ENCODE measurements around the gene SP6.

SP6 gene

GRCh38 chr17:47888293-47888692 lies 37.3 kb upstream of the SP6 start:
- in situ Hi-C loops (cut with HindIII; ENCODE audit: low pct_ligation_motif_present, low sequenced_read_pairs): no loop called here
- H3K27me3 ChIP-seq (replicated peaks): peaks cover 2% of the 10 kb centered on the region
- no peak overlapping the region for H3K27ac ChIP-seq
- H3K4me3 ChIP-seq (ENCODE audit: low read depth, low read length): no peak overlapping the region
- no peaks in the 10 kb centered on the region for H3K36me3 ChIP-seq (replicated peaks)
- no peak for TF ChIP-seq CTCF (IDR thresholded peaks at IDR 0.05; ENCODE audit: low read depth, low read length, missing control alignments)
- DNase-seq: no peak

GRCh38 chr17:47884905-47885730 lies 34.2 kb upstream of the SP6 start:
- Histone ChIP-seq H3K36me3 (replicated peaks) (no peaks in the 10 kb centered on the region), H3K27me3 (replicated peaks) (peaks cover 3% of the 10 kb centered on the region), H3K27ac (no peak overlapping the region), H3K4me3 (ENCODE audit: low read depth, low read length) (no peak overlapping the region)
- no peak for DNase-seq
- in situ Hi-C loops (cut with HindIII; ENCODE audit: low pct_ligation_motif_present, low sequenced_read_pairs): no loop called here
- no peak for TF ChIP-seq CTCF (IDR thresholded peaks at IDR 0.05; ENCODE audit: low read depth, low read length, missing control alignments)

GRCh38 chr17:47884427-47884740 lies 33.4 kb upstream of the SP6 start:
- Histone ChIP-seq H3K4me3 (ENCODE audit: low read depth, low read length) (no peak overlapping the region), H3K27ac (no peak overlapping the region), H3K36me3 (replicated peaks) (no peaks in the 10 kb centered on the region), H3K27me3 (replicated peaks) (peaks cover 3% of the 10 kb centered on the region)
- in situ Hi-C loops (cut with HindIII; ENCODE audit: low pct_ligation_motif_present, low sequenced_read_pairs): no loop called here
- DNase-seq: no peak
- TF ChIP-seq CTCF (IDR thresholded peaks at IDR 0.05; ENCODE audit: low read depth, low read length, missing control alignments): no peak

- H3K27ac ChIP-seq: no peak overlapping the region
- H3K36me3 ChIP-seq (replicated peaks): no peaks in the 10 kb centered on the region
- no peak for DNase-seq
- peaks cover 3% of the 10 kb centered on the region for H3K27me3 ChIP-seq (replicated peaks)
- TF ChIP-seq CTCF (IDR thresholded peaks at IDR 0.05; ENCODE audit: low read depth, low read length, missing control alignments): no peak
- H3K4me3 ChIP-seq (ENCODE audit: low read depth, low read length): no peak overlapping the region
- in situ Hi-C loops (cut with HindIII; ENCODE audit: low pct_ligation_motif_present, low sequenced_read_pairs): no loop called here
Measured at GRCh38 chr17:47883589-47884426, 32.8 kb upstream of the SP6 start.

- Histone ChIP-seq H3K36me3 (replicated peaks) (no peaks in the 10 kb centered on the region), H3K27me3 (replicated peaks) (peaks cover 3% of the 10 kb centered on the region), H3K27ac (no peak overlapping the region), H3K4me3 (ENCODE audit: low read depth, low read length) (no peak overlapping the region)
- in situ Hi-C loops (cut with HindIII; ENCODE audit: low pct_ligation_motif_present, low sequenced_read_pairs): no loop called here
- no peak for TF ChIP-seq CTCF (IDR thresholded peaks at IDR 0.05; ENCODE audit: low read depth, low read length, missing control alignments)
- no peak for DNase-seq
Measured at GRCh38 chr17:47882695-47883588, 32.0 kb upstream of the SP6 start.
